CD1c-positive myeloid dendritic cell (primary cell): ENCODE measurements around the gene ARHGAP32.
"Not testable (repeated sequence)": the region's sequence is repeated elsewhere in the genome, so short reads cannot be mapped to it uniquely, and the experiment has no call there.

Experiments used
- DNase-seq: peaks from one replicate; pipeline ENCODE4 v3.0.0-alpha.2; 2016; ENCODE audit errors: extremely low spot score

ARHGAP32 gene

DNA sequence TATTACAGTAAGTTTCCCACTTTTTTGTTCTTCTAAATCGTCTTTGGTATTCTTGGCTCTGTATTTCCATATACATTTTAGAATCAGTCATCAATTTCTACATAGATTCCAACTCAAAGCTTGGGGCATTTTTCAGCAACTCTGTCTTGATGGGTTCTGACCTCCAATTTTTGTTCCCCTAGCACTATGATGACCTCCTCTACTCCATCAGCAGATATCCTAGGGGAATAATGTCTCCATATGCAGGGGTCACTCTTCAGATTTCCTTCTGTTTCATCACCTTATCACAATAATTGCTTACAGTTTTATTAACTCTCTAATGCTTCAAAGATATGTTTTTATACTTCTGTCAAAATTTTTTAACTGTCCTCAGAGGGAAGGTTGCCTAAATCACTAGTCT, 158.1 kb downstream of the ARHGAP32 start:
- no peak for DNase-seq

- DNase-seq = no peak
Measured at GRCh38 chr11:129023968-129024676, 168.0 kb downstream of the ARHGAP32 start.

GRCh38 chr11:129021295-129021694, 170.8 kb downstream of the ARHGAP32 start:
- no peak for DNase-seq

DNA sequence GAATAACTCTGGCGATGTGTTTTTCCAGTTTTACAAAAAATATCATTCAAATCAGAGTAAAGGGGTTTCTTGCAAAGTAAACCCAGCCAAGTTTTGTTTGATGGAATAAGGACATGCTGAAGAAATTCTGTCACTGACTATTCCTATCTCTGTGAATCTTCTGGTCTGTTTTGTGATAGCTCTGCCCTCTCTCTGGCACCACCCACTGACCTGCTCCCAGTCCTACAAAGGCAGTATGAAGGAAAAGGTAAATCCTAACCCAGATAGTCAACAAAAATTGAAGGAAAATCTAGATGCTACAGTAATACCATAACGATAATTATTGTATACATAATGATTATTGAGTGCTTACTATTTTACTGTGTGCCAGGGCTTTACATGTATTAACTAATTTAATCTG, 173.1 kb downstream of the ARHGAP32 start:
- DNase-seq = no peak

DNA sequence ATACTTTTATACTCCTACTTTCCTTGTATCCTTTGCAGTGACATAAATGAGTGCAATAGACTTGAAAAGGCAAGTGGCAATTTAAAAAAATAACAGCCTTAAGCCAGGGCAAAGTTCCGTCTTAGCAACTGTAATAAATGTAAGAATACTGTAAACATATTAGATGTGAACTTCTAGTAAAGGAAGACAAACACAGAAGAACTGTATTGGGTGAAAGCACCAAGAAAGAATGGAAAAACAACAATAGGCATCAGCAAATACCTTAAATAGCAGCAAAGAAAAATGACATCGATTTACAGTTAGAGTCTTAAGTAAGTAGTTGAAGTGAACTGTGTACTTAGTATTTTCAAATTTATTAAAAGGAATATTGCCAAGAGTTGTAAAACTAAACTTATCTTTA, 174.0 kb downstream of the ARHGAP32 start:
- no peak for DNase-seq

DNA sequence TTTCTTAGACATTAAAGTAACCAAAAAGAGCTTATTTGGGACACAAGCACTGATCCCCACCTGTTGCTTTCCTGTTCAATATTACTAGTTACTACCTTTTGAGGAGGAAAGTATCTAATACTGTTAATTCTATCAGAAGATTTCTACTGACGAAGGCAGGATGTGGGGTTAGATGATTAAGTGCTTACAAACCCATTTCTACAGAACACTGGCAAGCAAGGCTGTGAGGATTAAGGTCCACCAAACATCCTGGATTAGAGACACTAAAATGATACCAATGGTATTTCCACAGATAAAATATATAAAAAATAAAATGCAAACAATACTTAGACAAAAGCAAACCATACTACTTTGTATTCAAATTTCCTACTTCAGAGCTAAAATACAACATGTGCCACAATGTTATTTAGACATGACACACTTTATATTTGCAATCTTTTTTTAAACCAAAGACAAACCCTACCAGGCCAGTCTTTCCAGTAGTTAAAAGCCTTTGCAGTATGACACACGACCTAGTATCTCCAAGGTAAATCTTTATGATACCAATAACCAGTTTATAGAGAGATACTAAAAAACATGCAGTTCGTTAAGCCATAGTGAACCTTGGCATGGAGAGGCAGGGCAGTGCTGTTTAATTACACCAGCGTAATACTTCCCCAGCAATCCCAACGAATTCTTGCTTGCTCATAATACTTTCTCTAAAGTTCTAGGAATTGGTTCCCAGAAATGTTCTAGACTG, 178.2 kb downstream of the ARHGAP32 start:
- DNase-seq = no peak

- DNase-seq = no peak
Measured at GRCh38 chr11:129012880-129013279, 179.2 kb downstream of the ARHGAP32 start.

DNA sequence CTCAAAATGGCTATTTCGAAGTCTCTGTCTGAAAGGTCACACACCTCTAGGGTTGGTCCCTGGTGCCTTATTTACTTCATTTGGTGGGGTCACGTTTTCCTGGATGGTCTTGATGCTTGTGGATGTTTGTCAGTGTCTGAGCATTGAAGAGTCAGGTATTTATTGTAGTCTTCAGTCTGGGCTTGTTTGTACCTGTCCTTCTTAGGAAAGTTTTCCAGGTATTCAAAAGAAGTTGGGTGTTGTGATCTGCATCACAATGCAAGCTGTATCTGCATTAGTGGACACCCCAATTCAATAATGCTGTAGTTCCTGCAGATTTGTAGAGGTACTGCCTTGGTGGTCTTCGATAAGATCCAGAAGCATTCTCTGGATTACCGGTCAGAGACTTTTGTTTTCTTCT, 186.0 kb downstream of the ARHGAP32 start:
- no peak for DNase-seq

- not testable (repeated sequence) for DNase-seq
Measured at GRCh38 chr11:128999165-128999564, 193.0 kb downstream of the ARHGAP32 start.

DNA sequence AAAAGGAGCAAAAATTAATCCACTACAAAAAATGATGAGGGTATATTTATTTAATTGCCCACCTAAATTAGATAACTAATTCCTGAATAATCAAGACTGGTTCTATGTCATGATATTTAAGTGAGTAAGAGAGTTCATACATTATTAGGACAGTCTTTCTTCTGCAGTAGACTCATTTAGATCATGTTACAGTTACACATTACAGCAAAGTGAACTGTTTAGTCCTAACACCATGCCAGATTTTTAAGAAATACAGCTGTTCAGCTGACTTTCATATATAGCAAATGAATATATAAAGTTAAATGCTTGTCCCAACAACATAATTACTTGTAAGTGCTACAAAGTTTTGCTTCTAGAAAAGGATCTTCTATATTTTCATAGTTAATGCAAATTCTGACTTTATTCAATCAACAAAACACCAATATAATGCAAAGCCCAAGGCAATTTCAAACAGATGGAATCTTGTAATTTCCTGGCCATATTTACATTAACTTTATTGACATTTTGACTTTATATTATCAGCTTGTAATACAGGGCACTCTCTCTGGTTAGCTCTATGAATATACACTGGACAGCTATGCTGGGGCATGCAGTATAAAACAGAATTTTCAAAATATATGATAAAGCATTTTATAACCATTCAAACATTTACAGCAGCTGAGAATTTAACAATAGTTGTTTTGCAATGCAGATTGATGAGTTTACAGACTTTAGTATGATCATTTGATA, 203.7 kb downstream of the ARHGAP32 start:
- no peak for DNase-seq

GRCh38 chr11:128985880-128986279, 206.2 kb downstream of the ARHGAP32 start:
- DNase-seq = no peak

- no peak for DNase-seq
Measured at GRCh38 chr11:128983023-128983422, 209.1 kb downstream of the ARHGAP32 start.

GRCh38 chr11:128981254-128981653, 210.9 kb downstream of the ARHGAP32 start:
- no peak for DNase-seq

- DNase-seq = no peak
Measured at GRCh38 chr11:128970598-128971190, 221.4 kb downstream of the ARHGAP32 start.

- no peak for DNase-seq
Measured at GRCh38 chr11:128968916-128969315, 223.2 kb downstream of the ARHGAP32 start.

GRCh38 chr11:128967578-128967977, 224.5 kb downstream of the ARHGAP32 start:
- no peak for DNase-seq

- DNase-seq = no peak
Measured at GRCh38 chr11:128965485-128965884, 226.6 kb downstream of the ARHGAP32 start.

DNA sequence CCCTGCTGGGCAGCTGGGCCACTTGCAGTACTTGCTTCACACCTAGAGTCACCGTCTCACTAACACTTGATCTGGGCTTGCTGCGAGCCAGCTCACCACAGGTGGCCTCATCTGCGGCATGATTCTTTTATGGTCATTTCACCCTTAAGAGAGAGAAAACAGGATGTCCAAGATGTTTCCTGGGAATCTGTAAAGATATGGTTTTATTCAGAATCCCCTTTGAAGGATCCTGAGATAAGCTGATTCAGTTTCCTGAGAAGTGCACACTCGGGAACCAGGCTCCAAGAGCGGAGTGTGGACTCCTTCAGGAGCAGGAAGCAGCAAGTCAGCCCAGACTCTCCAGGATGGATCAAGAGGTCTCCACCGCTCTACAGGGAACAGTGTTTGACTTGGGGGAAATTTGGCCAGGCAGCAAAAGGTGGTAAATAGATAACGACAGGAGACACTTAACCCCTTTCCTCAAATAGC, 227.6 kb downstream of the ARHGAP32 start:
- no peak for DNase-seq

- no peak for DNase-seq
Measured at GRCh38 chr11:128963744-128964325, 228.3 kb downstream of the ARHGAP32 start.

DNA sequence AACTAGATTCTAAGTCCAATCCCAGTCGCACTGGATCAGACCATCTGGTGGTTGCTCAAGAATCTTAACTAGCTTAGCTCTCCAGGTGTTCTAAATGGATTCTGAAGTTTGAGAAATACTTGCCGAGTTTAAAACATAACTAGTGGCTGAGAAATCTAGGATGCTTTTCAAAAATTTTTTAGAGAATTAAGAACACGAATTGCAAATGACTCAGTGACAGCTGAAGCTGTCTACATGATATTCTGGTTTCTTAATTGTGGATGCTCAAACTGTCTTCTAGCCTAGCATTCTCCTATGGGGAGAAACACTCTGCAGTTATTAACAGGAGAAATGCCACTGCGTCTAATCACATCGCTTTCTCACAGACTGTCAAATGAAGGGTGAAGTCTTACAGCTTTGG, 229.2 kb downstream of the ARHGAP32 start:
- no peak for DNase-seq

DNA sequence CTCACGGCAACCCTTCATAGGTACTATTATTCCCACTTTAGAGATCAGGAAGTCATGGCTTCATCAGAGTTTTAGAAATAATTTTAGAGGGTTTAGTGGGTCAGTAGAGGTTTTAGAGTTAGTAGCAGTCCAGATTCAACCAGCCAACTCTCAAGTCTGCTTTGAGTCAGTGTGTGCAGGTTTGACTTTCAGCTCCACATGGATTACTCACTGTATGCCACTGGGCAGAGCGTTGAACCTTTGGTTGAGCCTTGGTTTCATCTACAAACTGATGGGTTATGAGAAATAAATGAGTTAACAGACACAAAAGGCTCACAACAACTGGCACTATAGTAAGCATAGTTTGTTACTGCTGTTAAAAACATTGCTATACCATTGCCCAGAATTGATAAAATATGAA, 230.5 kb downstream of the ARHGAP32 start:
- DNase-seq = no peak

DNA sequence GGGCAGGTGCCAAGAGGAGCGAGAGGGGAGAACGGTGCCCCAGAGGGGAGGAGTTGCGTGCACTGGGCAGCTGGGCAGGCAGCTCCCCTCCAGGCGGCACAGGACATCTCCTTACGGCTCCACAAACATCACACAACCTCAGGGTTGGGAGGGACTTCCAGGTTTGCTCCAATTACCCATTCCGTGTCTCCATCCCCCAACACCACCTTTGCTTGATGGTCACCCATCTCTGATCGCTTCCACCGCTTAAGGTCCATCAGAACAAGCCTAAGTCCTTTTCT, 235.0 kb downstream of the ARHGAP32 start:
- no peak for DNase-seq
